ENCODE data around the gene RIPOR3.

RIPOR3 gene

GRCh38 chr20:50675671-50676376 is 15.5 kb downstream of the RIPOR3 start:
- TF ChIP-seq CTCF (IDR thresholded peaks at IDR 0.05): no peak
- Histone ChIP-seq H3K36me3 (no peaks in the 10 kb centered on the region), H3K4me3 (ENCODE audit: low read depth in 1 of 2, low read length in 1 of 2) (no peak overlapping the region), H3K27me3 (no peaks in the 10 kb centered on the region), H3K9me3 (no peaks in the 10 kb centered on the region), H3K4me1 (ENCODE audit: control insufficient read depth in 1 of 2, insufficient read depth in 1 of 2, low read depth in 1 of 2, low read length in 1 of 2) (peaks cover 15 to 16% of the 10 kb centered on the region in 2 experiments), H3K27ac (no peak overlapping the region)

GRCh38 chr20:50674138-50674825 is 17.1 kb downstream of the RIPOR3 start:
- Histone ChIP-seq H3K4me3 (ENCODE audit: low read depth in 1 of 2, low read length in 1 of 2) (no peak overlapping the region), H3K9me3 (no peaks in the 10 kb centered on the region), H3K36me3 (no peaks in the 10 kb centered on the region), H3K27me3 (no peaks in the 10 kb centered on the region), H3K4me1 (ENCODE audit: control insufficient read depth in 1 of 2, insufficient read depth in 1 of 2, low read depth in 1 of 2, low read length in 1 of 2) (peaks cover 15 to 16% of the 10 kb centered on the region in 2 experiments), H3K27ac (no peak overlapping the region)
- TF ChIP-seq CTCF (IDR thresholded peaks at IDR 0.05): no peak

- Histone ChIP-seq H3K4me1 (ENCODE audit: control insufficient read depth in 1 of 2, insufficient read depth in 1 of 2, low read depth in 1 of 2, low read length in 1 of 2) (peaks cover 15 to 16% of the 10 kb centered on the region in 2 experiments), H3K4me3 (ENCODE audit: low read depth in 1 of 2, low read length in 1 of 2) (no peak overlapping the region), H3K36me3 (no peaks in the 10 kb centered on the region), H3K9me3 (no peaks in the 10 kb centered on the region), H3K27me3 (no peaks in the 10 kb centered on the region), H3K27ac (no peak overlapping the region)
- no peak for TF ChIP-seq CTCF (IDR thresholded peaks at IDR 0.05)
Observed at GRCh38 chr20:50673466-50674137, 17.7 kb downstream of the RIPOR3 start.

GRCh38 chr20:50673146-50673465 is 18.2 kb downstream of the RIPOR3 start:
- peaks cover 15 to 16% of the 10 kb centered on the region in 2 experiments for H3K4me1 ChIP-seq (ENCODE audit: control insufficient read depth in 1 of 2, insufficient read depth in 1 of 2, low read depth in 1 of 2, low read length in 1 of 2)

More at GRCh38 chr20:50673146-50673465, 18.2 kb downstream of the RIPOR3 start:
- Histone ChIP-seq H3K36me3 (no peaks in the 10 kb centered on the region), H3K27me3 (no peaks in the 10 kb centered on the region), H3K9me3 (no peaks in the 10 kb centered on the region), H3K27ac (no peak overlapping the region), H3K4me3 (ENCODE audit: low read depth in 1 of 2, low read length in 1 of 2) (no peak overlapping the region)
- TF ChIP-seq CTCF (IDR thresholded peaks at IDR 0.05): no peak
